Glomerular visceral epithelial cell (primary cell): ENCODE results near the gene RBM33.

ENCODE experiments used
- DNase-seq: peaks from one replicate; pipeline ENCODE4 v3.0.0-alpha.2; 2016; ENCODE audit errors: extremely low spot score

The RBM33 gene

DNA sequence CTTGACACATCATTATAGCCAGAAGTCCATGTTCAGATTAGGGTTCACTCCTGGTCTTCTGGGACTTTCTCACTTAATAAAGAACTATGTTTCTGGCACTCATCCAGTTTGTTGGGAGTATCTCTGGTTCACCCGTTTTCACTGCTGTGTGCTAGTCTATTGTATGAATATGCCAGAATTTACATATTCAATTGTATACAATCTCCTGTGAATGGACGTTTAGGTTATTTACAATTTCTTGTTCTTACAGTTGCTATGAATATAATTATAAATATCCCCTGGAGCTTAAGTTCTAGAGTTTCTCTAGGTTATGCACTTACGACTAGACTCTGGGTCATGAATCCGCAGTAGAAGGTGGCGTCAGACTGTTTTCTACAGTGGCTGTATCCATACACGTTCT, 20.0 kb upstream of the RBM33 start:
- DNase-seq, result no peak

DNA sequence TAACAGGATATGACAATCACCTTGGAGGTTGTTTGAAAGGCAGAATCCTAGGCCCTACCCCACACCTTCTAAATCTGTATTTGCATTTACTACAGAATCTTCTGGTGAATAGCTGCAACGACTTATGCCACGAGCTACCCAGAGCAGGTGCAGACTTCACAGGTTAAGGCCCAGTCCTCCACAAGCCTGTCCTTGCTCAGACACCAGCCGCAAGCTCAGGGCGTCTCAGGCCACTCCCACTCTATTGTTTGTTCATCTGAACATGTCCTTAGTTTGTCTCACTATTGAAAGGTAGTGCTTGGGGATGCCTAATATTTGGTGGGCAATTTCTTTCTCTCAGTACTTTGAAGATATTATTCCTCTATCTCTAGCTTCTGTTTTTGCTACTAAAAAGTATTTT, 18.9 kb upstream of the RBM33 start:
- no peak for DNase-seq

DNA sequence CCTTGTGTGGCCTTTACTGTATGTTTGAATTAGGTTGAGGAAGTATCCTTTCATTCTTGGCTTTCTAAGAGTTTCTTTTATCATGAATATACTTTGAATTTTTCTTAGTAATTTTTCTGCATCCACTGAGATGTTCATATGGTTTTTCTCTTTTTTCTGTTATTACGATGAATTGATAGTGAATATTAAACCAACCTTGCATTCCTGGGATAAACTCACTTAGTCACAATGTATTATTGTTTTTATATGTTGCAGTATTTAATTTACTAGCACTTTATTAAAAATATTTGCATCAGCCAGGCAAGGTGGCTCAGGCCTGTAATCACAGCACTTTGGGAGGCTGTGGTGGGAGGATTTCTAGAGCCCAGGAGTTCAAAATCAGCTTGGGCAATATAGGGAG, 15.3 kb upstream of the RBM33 start:
- DNase-seq, result no peak

DNA sequence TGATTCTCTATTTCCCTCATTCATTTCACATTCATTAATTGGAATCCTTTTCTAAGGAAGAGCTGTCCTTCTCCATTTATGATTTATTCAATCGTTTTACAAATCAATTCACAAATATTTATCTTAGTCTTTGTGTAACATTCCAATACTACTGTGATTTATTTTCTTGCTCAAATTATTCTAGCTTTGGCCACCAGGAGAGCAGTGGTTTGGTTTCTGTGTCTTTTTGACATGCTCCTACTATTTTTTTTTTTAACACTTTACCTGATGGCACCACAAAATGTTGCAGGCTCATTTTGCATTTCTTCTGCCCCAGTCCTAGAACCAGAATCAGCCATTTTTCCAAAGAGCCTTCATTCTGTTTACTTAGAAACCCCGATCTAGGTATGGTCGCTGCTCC, 13.3 kb upstream of the RBM33 start:
- no peak for DNase-seq

GRCh38 chr7:155635817-155636216, 8.6 kb upstream of the RBM33 start:
- no peak for DNase-seq

DNA sequence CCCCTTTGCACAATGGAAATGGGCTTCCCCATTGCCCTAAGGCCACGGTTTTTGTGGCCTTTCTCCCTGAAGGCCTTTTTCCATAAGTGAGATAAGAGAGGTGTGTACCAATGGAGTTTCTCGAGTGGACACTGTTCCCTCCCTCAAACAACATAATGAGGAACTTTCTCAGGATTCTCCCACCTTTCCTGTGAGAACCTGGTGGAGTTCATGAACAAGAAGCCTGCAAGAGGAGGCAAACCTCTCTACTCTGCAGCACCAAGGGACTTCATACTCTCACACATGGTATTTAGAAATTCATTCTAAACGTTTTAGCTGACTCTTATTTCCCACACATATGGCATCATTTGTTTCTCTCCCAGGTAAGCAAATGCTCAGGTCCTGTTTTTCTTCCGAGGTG, 7.3 kb upstream of the RBM33 start:
- DNase-seq, result no peak

- no peak for DNase-seq
Observed at GRCh38 chr7:155638366-155638765, 6.1 kb upstream of the RBM33 start.

GRCh38 chr7:155639958-155640520, 4.4 kb upstream of the RBM33 start:
- no peak for DNase-seq

DNA sequence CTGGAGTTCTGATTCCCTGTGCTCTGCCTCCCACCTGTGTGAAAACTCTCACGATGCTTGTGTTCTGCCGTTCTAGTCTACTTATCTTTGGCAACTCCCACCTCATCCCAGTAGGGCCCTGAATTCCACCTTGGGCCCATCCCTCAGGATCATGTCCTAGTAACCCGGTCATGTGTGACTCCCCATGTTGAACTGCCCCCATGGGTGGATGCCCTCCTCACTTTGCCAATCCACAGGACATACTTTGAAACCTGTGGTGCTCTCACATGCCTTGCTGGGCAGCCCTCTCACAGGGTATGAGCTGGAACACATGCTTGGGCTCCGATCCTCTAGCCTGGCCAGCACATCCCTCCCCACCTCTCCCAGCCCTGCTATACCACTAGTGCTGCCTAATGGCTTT, 3.8 kb upstream of the RBM33 start:
- DNase-seq, result no peak

- DNase-seq, result no peak
Observed at GRCh38 chr7:155643804-155644177, 670 bp upstream of the RBM33 start.

GRCh38 chr7:155644971-155645509, 579 bp downstream of the RBM33 start:
- peak; percentile 31 for DNase-seq

DNA sequence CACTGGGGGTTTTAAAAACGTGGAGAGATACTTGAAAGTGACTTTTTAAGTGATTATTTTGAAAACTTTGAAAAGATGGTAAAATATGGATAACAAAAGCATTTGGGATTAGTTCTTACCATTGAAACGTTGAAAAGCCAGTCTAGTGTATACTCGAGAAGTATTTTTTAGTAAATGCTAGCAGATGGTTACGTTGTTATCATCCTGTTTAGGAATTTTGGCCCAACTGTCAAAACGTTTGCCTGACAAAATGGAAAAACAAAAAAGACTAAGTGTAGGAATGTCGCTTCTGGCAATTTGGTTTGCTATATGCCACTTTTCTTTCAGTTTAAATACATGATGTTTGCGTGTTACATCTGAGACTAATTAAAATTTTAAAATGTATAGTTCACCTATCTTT, 1.2 kb downstream of the RBM33 start:
- DNase-seq, result no peak

- DNase-seq, result no peak
Observed at GRCh38 chr7:155646669-155647068, 2.2 kb downstream of the RBM33 start.

DNA sequence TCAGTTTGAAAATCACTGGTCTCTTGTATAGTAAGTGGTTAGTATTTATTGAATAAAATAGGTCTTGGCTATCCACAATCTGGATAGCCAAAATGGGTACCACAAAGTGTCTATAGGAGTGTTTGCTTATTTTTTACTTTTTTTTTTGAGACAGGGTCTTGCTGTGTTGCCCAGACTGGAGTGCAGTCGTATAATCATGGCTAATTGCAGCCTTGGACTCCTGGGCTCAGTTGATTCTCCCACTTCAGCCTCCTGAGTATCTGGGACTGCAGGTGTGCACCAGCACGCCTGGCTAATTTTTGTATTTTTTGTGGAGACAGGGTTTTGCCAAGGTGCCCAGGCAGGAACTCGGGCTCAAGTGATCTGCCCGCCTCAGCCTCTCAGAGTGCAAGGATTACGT, 2.8 kb downstream of the RBM33 start:
- no peak for DNase-seq

GRCh38 chr7:155647734-155648133, 3.3 kb downstream of the RBM33 start:
- DNase-seq, result no peak

DNA sequence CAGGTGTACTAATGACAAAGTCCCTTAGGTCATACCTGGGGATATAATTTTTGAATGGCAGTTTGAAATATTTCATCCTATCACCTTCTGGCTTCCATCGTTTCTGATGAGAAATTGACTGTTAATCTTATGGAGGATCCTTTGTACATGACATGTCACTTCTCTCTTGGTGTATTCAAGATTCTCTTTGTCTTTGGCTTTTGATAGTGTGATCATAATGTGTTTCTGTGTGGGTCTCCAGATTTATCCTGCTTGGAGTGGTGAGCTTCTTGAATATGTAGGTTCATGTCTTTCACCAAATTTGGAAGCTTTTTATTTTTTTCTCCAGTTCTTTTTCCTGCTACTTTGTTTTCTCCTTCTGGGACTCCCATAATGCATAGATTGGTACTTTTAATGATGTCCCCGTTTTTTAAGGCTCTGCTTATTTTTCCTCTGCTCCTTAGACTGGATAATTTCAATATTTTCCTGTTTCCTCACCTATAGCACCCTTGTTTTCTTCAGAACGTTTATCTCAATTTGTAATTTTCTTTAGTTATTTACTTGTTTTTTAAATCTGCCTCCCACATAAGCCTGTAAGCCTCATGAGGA, 4.4 kb downstream of the RBM33 start:
- DNase-seq, result no peak

DNA sequence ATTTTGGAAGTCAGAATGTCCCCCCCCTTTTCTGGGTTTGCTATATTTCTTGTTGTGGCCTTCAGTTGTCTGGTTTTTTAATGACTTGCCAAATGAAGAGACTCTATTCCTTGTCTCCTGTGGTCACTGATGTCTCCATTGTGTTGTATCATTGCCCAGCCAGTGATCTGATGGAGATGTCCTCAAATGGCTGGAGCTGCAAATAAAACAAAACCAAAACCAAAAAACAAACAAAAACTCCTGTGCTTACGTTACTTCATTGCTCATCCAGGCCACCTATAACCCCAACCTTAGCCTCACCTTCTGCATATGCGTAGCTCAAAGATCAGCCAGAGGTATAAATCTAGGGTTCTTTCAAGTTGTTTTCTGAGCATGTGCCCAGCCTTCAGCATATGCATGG, 5.1 kb downstream of the RBM33 start:
- no peak for DNase-seq

GRCh38 chr7:155652156-155653114, 8.0 kb downstream of the RBM33 start:
- DNase-seq, result no peak

GRCh38 chr7:155653803-155654202, 9.3 kb downstream of the RBM33 start:
- no peak for DNase-seq

- DNase-seq, result no peak
Observed at GRCh38 chr7:155656891-155657290, 12.4 kb downstream of the RBM33 start.

DNA sequence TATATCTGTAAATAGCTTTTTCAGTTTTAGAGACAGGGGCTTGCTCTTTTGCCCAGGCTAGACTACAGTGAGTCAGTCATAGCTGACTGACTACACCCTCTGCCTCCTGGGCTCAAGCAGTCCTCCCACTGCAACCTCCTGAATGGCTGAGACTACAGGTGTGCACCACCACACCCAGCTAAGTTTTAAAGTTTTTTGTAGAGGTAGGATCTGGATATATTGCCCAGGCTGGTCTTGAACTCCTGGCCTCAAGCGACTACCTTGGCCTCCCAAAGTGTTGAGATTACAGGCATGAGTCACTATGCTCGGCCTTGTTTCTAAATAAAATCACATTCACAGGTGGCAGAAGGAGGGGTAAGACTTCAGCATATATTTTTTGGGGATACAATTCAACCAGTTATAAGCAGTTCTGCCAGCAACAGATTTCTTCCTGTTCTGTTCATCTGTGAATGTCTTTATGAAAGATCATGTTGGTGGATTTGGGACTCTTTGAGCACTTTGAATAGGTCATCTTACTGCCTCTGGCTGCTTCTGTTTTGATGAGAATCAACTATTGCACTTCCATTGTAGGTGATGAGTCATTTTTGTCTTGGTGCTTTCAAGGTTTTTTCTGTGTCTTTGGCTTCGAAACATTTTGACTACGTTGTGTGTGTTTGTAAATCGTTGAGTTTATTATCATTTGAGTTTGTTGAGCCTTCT, 15.7 kb downstream of the RBM33 start:
- no peak for DNase-seq

DNA sequence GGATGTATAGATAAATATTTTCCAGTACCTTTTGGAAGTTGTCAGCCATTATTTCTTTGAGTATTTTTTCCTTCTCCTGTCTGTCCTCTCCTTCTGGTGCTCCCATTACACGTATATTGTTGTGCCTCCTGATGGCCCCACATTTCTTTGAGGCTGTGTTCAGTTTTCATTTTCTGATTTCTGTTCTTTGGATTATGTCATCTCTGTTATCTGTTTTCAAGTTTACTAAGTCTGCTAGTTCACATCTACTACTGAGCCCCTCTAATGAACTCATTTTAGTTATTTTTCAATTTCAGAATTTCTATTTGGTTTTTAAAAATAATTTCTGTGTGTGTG, 16.3 kb downstream of the RBM33 start:
- no peak for DNase-seq
